Naive thymus-derived CD4-positive, alpha-beta T cell (primary cell): Measurements from ENCODE around the gene SLC12A3. TPM values are rescaled to one million over a fixed set of nuclear protein-coding genes. Genes with fewer than 3 reads are reported as not detected.

Experiments used
- ATAC-seq: fragments of 150-1000 bp; cut with Tn5 transposase; 2 replicates; pipeline ENCODE4 v1.10.0; 2021; ENCODE audit warnings: mild to moderate bottlenecking, moderate library complexity
- CTCF ChIA-PET: fragments of 350-600 bp; sonication (Branson Sonifier 250); formaldehyde crosslinking; loops from one replicate; lab custom pipeline; 2021; ENCODE audit warnings: antibody characterized with exemption; lab: Charles Lee
- POLR2A ChIA-PET: fragments of 350-600 bp; sonication (Branson Sonifier 250); formaldehyde crosslinking; loops from one replicate; lab custom pipeline; 2021; ENCODE audit warnings: antibody characterized with exemption, inconsistent platforms; lab: Charles Lee
- DNase-seq, 9 donors: peaks; one replicate each; pipeline versions ENCODE4 v3.0.0 to v3.0.0-alpha.2; 2020 to 2022; ENCODE audit warnings: mixed read lengths in 1 of 9
- H3K27ac ChIP-seq: one replicate; pipeline ENCODE4 v1.7.0; 2013; ENCODE audit warnings: mild to moderate bottlenecking, low read depth, low read length, moderate library complexity
- H3K27me3 ChIP-seq, 2 donors: one replicate each; pipeline ENCODE4 v1.7.0; 2013; ENCODE audit warnings: low read length in 2 of 2, mild to moderate bottlenecking in 2 of 2, moderate library complexity in 2 of 2; ENCODE audit not compliant: control insufficient read depth in 2 of 2, insufficient read depth in 2 of 2
- H3K36me3 ChIP-seq, 3 experiments: 1 replicate in 2 of 3; 2 replicates in 1 of 3; pipeline ENCODE4 v1.7.0; 2013; ENCODE audit warnings: low read length in 3 of 3, mild to moderate bottlenecking in 3 of 3, moderate library complexity in 1 of 3; ENCODE audit not compliant: insufficient read depth in 3 of 3, control insufficient read depth in 2 of 3
- H3K4me1 ChIP-seq, 2 donors: one replicate each; pipeline ENCODE4 v1.7.0; 2013; ENCODE audit warnings: low read length in 2 of 2, mild to moderate bottlenecking in 2 of 2, moderate library complexity in 1 of 2; ENCODE audit not compliant: control insufficient read depth in 2 of 2, insufficient read depth in 2 of 2
- H3K4me3 ChIP-seq: 2 replicates; pipeline ENCODE4 v1.7.0; 2013; ENCODE audit warnings: mild to moderate bottlenecking, low read length
- H3K9me3 ChIP-seq, 3 experiments: 1 replicate in 2 of 3; 2 replicates in 1 of 3; pipeline ENCODE4 v1.7.0; 2013; ENCODE audit warnings: low read length in 3 of 3; ENCODE audit not compliant: control insufficient read depth in 2 of 3
- H3K27ac Mint-ChIP-seq, 9 donors: one replicate each; pipeline ENCODE4 v1.8.0; 2020 to 2022; ENCODE audit warnings: mixed read lengths in 9 of 9, mild to moderate bottlenecking in 8 of 9, moderate library complexity in 5 of 9, inconsistent platforms in 2 of 9
- H3K27me3 Mint-ChIP-seq, 5 donors: one replicate each; pipeline ENCODE4 v1.8.0; 2021 to 2022; ENCODE audit warnings: mixed read lengths in 5 of 5, mild to moderate bottlenecking in 1 of 5
- H3K36me3 Mint-ChIP-seq, 5 donors: one replicate each; pipeline ENCODE4 v1.8.0; 2020 to 2022; ENCODE audit warnings: mixed read lengths in 5 of 5, mild to moderate bottlenecking in 3 of 5, inconsistent platforms in 1 of 5
- H3K4me1 Mint-ChIP-seq, 7 donors: one replicate each; pipeline ENCODE4 v1.8.0; 2020 to 2022; ENCODE audit warnings: mixed read lengths in 7 of 7, mild to moderate bottlenecking in 3 of 7, inconsistent platforms in 1 of 7
- H3K4me3 Mint-ChIP-seq, 10 donors: one replicate each; pipeline ENCODE4 v1.8.0; 2020 to 2022; ENCODE audit warnings: mild to moderate bottlenecking in 10 of 10, mixed read lengths in 10 of 10, moderate library complexity in 6 of 10, inconsistent platforms in 2 of 10
- H3K9me3 Mint-ChIP-seq, 11 donors: one replicate each; pipeline ENCODE4 v1.8.0; 2020 to 2022; ENCODE audit warnings: mixed read lengths in 11 of 11, mild to moderate bottlenecking in 4 of 11, inconsistent platforms in 1 of 11, moderate library complexity in 1 of 11
- intact Hi-C, 2 donors: fragments of 100-400 bp; cut with micrococcal nuclease; formaldehyde crosslinking; loops; one replicate each; pipeline ENCODE4 v1.15.1; 2023
- polyA plus RNA-seq, 2 donors: library from polyadenylated mRNA; unstranded; fragments of 300-500 nt; fragmentation: Illumina TruSeq; gene quantifications; one replicate each; pipeline ENCODE4 v1.2.3, GENCODE V29; 2021
- total RNA-seq, 6 experiments: library from RNA in 5 of 6; stranded (reverse) in 5 of 6; gene quantifications; 1 replicate in 5 of 6; 2 replicates in 1 of 6; pipeline ENCODE4 v1.2.3 and lab custom pipeline; 2021 to 2026

SLC12A3 gene
- total and polyA plus RNA-seq, 7 experiments from 2014 or later: 0.08 to 0.49 TPM; not detected in 5

GRCh38 chr16:56842133-56842532, 22.9 kb upstream of the SLC12A3 start:
- H3K36me3 Mint-ChIP-seq: peaks cover 5 to 63% (median 22%) of the 10 kb centered on the region in 5 donors

GRCh38 chr16:56844056-56844455, 21.0 kb upstream of the SLC12A3 start:
- DNase-seq: no peak
- CTCF ChIA-PET: interaction anchor here (1.2 kb wide), 2 partner anchors 16 to 118 kb away, joined by 3 read pairs; no protein-coding TSS in a partner anchor

More at GRCh38 chr16:56842133-56842532, 22.9 kb upstream of the SLC12A3 start:
- no peak for DNase-seq
- no peak overlapping the region for H3K27ac ChIP-seq
- CTCF ChIA-PET: interaction anchor here (0.8 to 1.0 kb wide), 2 partner anchors 25 to 122 kb away, joined by 3 to 5 read pairs; no protein-coding TSS in a partner anchor
- no peaks in the 10 kb centered on the region for H3K9me3 ChIP-seq
- H3K4me3 Mint-ChIP-seq: no peak overlapping the region
- peaks cover 0 to 2% (median 0%) of the 10 kb centered on the region in 11 donors for H3K9me3 Mint-ChIP-seq
- H3K27me3 ChIP-seq: no peaks in the 10 kb centered on the region
- H3K36me3 ChIP-seq: peaks cover 0 to 54% (median 3%) of the 10 kb centered on the region in 3 experiments
- POLR2A ChIA-PET: no interaction called here
- no peak overlapping the region for H3K27ac Mint-ChIP-seq
- no peak overlapping the region for H3K4me3 ChIP-seq
- intact Hi-C loops: no loop called here
- no peaks in the 10 kb centered on the region for H3K27me3 Mint-ChIP-seq
- peaks cover 3 to 30% (median 20%) of the 10 kb centered on the region in 7 donors for H3K4me1 Mint-ChIP-seq
- no peak for ATAC-seq
- peaks cover 0 to 4% of the 10 kb centered on the region in 2 donors for H3K4me1 ChIP-seq

GRCh38 chr16:56847173-56847910, 17.7 kb upstream of the SLC12A3 start:
- Mint-ChIP-seq H3K36me3 (peaks cover 5 to 28% (median 15%) of the 10 kb centered on the region in 5 donors), H3K4me3 (peak overlapping the region in 6 of 10 donors; percentile 12 to 61 (median 44)), H3K27me3 (no peaks in the 10 kb centered on the region), H3K27ac (peak overlapping the region; percentile 67 to 88 (median 83)), H3K9me3 (peaks cover 0 to 7% (median 0%) of the 10 kb centered on the region in 11 donors), H3K4me1 (peaks cover 16 to 36% (median 25%) of the 10 kb centered on the region in 7 donors)
- Histone ChIP-seq H3K9me3 (no peaks in the 10 kb centered on the region), H3K36me3 (peaks cover 0 to 21% (median 0%) of the 10 kb centered on the region in 3 experiments), H3K4me3 (no peak overlapping the region), H3K27ac (peak overlapping the region; percentile 42), H3K4me1 (peaks cover 0 to 4% of the 10 kb centered on the region in 2 donors), H3K27me3 (no peaks in the 10 kb centered on the region)
- CTCF ChIA-PET: no interaction called here
- POLR2A ChIA-PET: interaction anchor here (1.1 to 1.4 kb wide), 2 partner anchors 9 to 11 kb away, joined by 4 to 5 read pairs; no protein-coding TSS in a partner anchor
- DNase-seq: peak in 4 of 9 donors; percentile 17 to 37 (median 26)
- ATAC-seq: peak; percentile 65
- intact Hi-C loops: no loop called here

More at GRCh38 chr16:56844056-56844455, 21.0 kb upstream of the SLC12A3 start:
- peaks cover 0 to 4% of the 10 kb centered on the region in 2 donors for H3K4me1 ChIP-seq
- peaks cover 12 to 35% (median 27%) of the 10 kb centered on the region in 7 donors for H3K4me1 Mint-ChIP-seq
- no peak overlapping the region for H3K4me3 Mint-ChIP-seq
- H3K9me3 ChIP-seq: no peaks in the 10 kb centered on the region
- POLR2A ChIA-PET: no interaction called here
- no peaks in the 10 kb centered on the region for H3K27me3 ChIP-seq
- no peak overlapping the region for H3K4me3 ChIP-seq
- no peaks in the 10 kb centered on the region for H3K27me3 Mint-ChIP-seq
- ATAC-seq: no peak
- peaks cover 0 to 7% (median 0%) of the 10 kb centered on the region in 11 donors for H3K9me3 Mint-ChIP-seq
- peaks cover 0 to 44% (median 0%) of the 10 kb centered on the region in 3 experiments for H3K36me3 ChIP-seq
- peak overlapping the region in 1 of 9 donors; percentile 11 for H3K27ac Mint-ChIP-seq
- no peak overlapping the region for H3K27ac ChIP-seq
- intact Hi-C loops: no loop called here
- peaks cover 5 to 56% (median 25%) of the 10 kb centered on the region in 5 donors for H3K36me3 Mint-ChIP-seq

- Mint-ChIP-seq H3K4me3 (peak overlapping the region in 2 of 10 donors; percentile 47 to 61), H3K4me1 (peaks cover 16 to 36% (median 25%) of the 10 kb centered on the region in 7 donors), H3K9me3 (peaks cover 0 to 7% (median 0%) of the 10 kb centered on the region in 11 donors), H3K27me3 (no peaks in the 10 kb centered on the region), H3K27ac (peak overlapping the region in 8 of 9 donors; percentile 70 to 88 (median 83)), H3K36me3 (peaks cover 5 to 22% (median 15%) of the 10 kb centered on the region in 5 donors)
- ATAC-seq (peak; percentile 41), DNase-seq (no peak)
- H3K4me3 ChIP-seq: no peak overlapping the region
- H3K36me3 ChIP-seq: peaks cover 0 to 11% (median 0%) of the 10 kb centered on the region in 3 experiments
- intact Hi-C loops: no loop called here
- H3K27ac ChIP-seq: no peak overlapping the region
- no peaks in the 10 kb centered on the region for H3K9me3 ChIP-seq
- H3K27me3 ChIP-seq: no peaks in the 10 kb centered on the region
- H3K4me1 ChIP-seq: peaks cover 0 to 4% of the 10 kb centered on the region in 2 donors
- ChIA-PET CTCF (interaction anchor here (0.6 kb wide), 1 partner anchor 338 kb away, joined by 3 read pairs; the partner anchor contains the start of genes PSME3IP1 and RSPRY1), POLR2A (interaction anchor here (0.6 to 1.1 kb wide), 2 partner anchors 10 to 339 kb away, joined by 3 to 4 read pairs; no protein-coding TSS in a partner anchor)
Measured at GRCh38 chr16:56848029-56848936, 16.7 kb upstream of the SLC12A3 start.

GRCh38 chr16:56848955-56849689, 15.9 kb upstream of the SLC12A3 start:
- Mint-ChIP-seq H3K27me3 (no peaks in the 10 kb centered on the region), H3K4me1 (peaks cover 16 to 36% (median 25%) of the 10 kb centered on the region in 7 donors), H3K9me3 (peaks cover 0 to 7% (median 0%) of the 10 kb centered on the region in 11 donors), H3K27ac (peak overlapping the region in 3 of 9 donors; percentile 38 to 81 (median 58)), H3K36me3 (peaks cover 3 to 19% (median 8%) of the 10 kb centered on the region in 5 donors), H3K4me3 (no peak overlapping the region)
- Histone ChIP-seq H3K36me3 (peaks cover 0 to 3% (median 0%) of the 10 kb centered on the region in 3 experiments), H3K9me3 (no peaks in the 10 kb centered on the region), H3K4me1 (peaks cover 0 to 4% of the 10 kb centered on the region in 2 donors), H3K27me3 (no peaks in the 10 kb centered on the region), H3K4me3 (no peak overlapping the region), H3K27ac (no peak overlapping the region)
- ChIA-PET CTCF (no interaction called here), POLR2A (no interaction called here)
- ATAC-seq (no peak), DNase-seq (no peak)
- intact Hi-C loops: no loop called here
